Measurements from ENCODE around the gene AP4E1. TPM values are rescaled to one million over a fixed set of nuclear protein-coding genes. Genes with fewer than 3 reads are reported as not detected.

Gene AP4E1
- polyA plus RNA-seq, 1 donor (not counting 4 experiments of a cell fraction or from before 2014, with no cell fraction given), result 7.9 TPM

DNA sequence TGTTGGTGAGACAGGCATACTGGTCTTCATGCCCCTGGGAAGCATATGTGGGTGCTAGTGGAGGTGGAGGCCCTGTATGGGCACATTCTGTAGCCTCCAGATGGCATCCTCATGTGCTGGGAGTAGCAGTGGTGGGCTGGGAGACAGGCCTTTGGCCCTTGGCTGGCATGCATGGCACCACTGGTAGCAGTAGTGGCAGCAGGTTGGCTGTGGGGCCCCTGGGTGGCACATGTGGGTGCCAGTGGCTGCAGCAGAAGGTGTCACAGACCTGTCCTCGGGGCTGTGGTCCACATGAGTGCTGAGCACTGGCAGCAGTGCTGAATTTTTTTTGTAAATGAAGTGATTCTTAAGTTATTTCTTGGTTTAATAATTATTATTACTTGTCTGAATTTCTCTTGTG, 115.0 kb downstream of the AP4E1 start:
- no peak for TF ChIP-seq CTCF (optimal IDR thresholded peaks at IDR 0.05 in 1 of 3, IDR thresholded peaks at IDR 0.05 in 1 of 3, conservative IDR thresholded peaks at IDR 0.05 in 1 of 3; ENCODE audit: extremely low read depth in 1 of 3, insufficient read depth in 2 of 3, low read length in 3 of 3)
- TF ChIP-seq EZH2 (IDR thresholded peaks at IDR 0.05; ENCODE audit: low read length), result no peak
- dilution Hi-C loops (cut with MboI; ENCODE audit: extremely low pct_ligation_motif_present, low sequenced_read_pairs), result no loop called here

DNA sequence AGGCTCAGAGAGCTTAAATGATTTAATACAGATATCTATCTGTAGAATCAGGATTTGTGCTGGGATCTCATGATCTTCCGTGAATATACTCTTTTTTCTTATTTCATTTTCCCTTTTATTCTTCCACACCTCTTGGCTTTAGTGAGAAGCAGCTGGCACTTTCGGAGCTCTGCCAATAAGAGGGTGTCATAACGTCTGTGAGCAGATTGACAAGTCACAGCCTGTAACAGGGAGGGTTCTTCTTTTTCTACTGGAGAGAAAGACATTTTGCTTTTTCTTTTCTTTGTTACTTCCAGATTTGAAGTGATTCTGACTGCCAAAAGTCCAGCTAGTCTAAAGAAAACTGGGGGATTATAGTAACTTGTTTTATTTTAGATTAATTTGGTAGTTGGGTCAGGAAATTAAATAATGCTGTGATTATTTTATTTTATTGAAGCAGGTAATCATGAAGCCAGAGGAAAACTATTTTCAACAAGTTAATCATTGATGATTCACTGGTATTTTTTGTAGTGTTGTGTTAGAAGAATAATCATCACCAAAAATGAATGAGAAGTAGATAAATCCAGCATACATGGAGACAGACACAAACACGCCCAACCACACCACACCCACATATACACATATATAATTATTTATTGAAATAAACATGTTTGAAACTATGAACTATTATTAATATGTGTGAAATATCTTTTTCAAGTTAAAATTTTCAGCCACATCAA, 116.4 kb downstream of the AP4E1 start:
- H3K36me3 ChIP-seq (ENCODE audit: control insufficient read depth in 2 of 2, extremely low read depth in 1 of 2, insufficient read depth in 2 of 2, low read length in 2 of 2), result no peaks in the 10 kb centered on the region
- H4K20me1 ChIP-seq (ENCODE audit: control insufficient read depth, extremely low read depth, insufficient read depth, low read length), result no peaks in the 10 kb centered on the region
- dilution Hi-C loops (cut with MboI; ENCODE audit: extremely low pct_ligation_motif_present, low sequenced_read_pairs), result no loop called here
- no peaks in the 10 kb centered on the region for H3K9me1 ChIP-seq (ENCODE audit: control insufficient read depth, extremely low read depth, insufficient read depth, low read length)
- H3K4me1 ChIP-seq (ENCODE audit: control insufficient read depth, extremely low read depth, insufficient read depth, low read length), result peaks cover 16% of the 10 kb centered on the region
- peak overlapping the region; percentile 98 for H3K4me2 ChIP-seq (ENCODE audit: control insufficient read depth, extremely low read depth, insufficient read depth, low read depth, low read length)
- H2AFZ ChIP-seq (ENCODE audit: control insufficient read depth, low read length), result peak overlapping the region; percentile 89
- FAIRE-seq (peak; percentile 49), DNase-seq (ENCODE audit: low read depth, low spot score) (peak; percentile 50)
- peak overlapping the region in 2 of 3 experiments; percentile 65 to 67 for H3K4me3 ChIP-seq (ENCODE audit: control insufficient read depth in 2 of 3, extremely low read depth in 1 of 3, insufficient read depth in 2 of 3, low read depth in 1 of 3, low read length in 3 of 3)
- H3K27me3 ChIP-seq (ENCODE audit: control insufficient read depth, extremely low read depth, insufficient read depth, low read length), result no peaks in the 10 kb centered on the region
- no peaks in the 10 kb centered on the region for H3K9me3 ChIP-seq (ENCODE audit: control insufficient read depth, low read depth, low read length)
- TF ChIP-seq CTCF (optimal IDR thresholded peaks at IDR 0.05 in 1 of 3, IDR thresholded peaks at IDR 0.05 in 1 of 3, conservative IDR thresholded peaks at IDR 0.05 in 1 of 3; ENCODE audit: extremely low read depth in 1 of 3, insufficient read depth in 2 of 3, low read length in 3 of 3), result no peak
- TF ChIP-seq EZH2 (IDR thresholded peaks at IDR 0.05; ENCODE audit: low read length), result no peak
- H3K27ac ChIP-seq (ENCODE audit: control insufficient read depth, insufficient read depth, low read length), result peak overlapping the region; percentile 100
- peak overlapping the region; percentile 89 for H3K9ac ChIP-seq (ENCODE audit: control insufficient read depth, extremely low read depth, insufficient read depth, low read length)
- H3K79me2 ChIP-seq (ENCODE audit: control insufficient read depth, insufficient read depth, low read length), result no peaks in the 10 kb centered on the region

More for the DNA sequence above, 115.0 kb downstream of the AP4E1 start:
- no peak overlapping the region for H3K9ac ChIP-seq (ENCODE audit: control insufficient read depth, extremely low read depth, insufficient read depth, low read length)
- H3K36me3 ChIP-seq (ENCODE audit: control insufficient read depth in 2 of 2, extremely low read depth in 1 of 2, insufficient read depth in 2 of 2, low read length in 2 of 2), result no peaks in the 10 kb centered on the region
- H4K20me1 ChIP-seq (ENCODE audit: control insufficient read depth, extremely low read depth, insufficient read depth, low read length), result no peaks in the 10 kb centered on the region
- no peaks in the 10 kb centered on the region for H3K9me1 ChIP-seq (ENCODE audit: control insufficient read depth, extremely low read depth, insufficient read depth, low read length)
- no peak for FAIRE-seq
- no peaks in the 10 kb centered on the region for H3K79me2 ChIP-seq (ENCODE audit: control insufficient read depth, insufficient read depth, low read length)
- H3K9me3 ChIP-seq (ENCODE audit: control insufficient read depth, low read depth, low read length), result no peaks in the 10 kb centered on the region
- H3K27ac ChIP-seq (ENCODE audit: control insufficient read depth, insufficient read depth, low read length), result no peak overlapping the region
- H3K4me3 ChIP-seq (ENCODE audit: control insufficient read depth in 2 of 3, extremely low read depth in 1 of 3, insufficient read depth in 2 of 3, low read depth in 1 of 3, low read length in 3 of 3), result no peak overlapping the region
- peaks cover 16% of the 10 kb centered on the region for H3K4me1 ChIP-seq (ENCODE audit: control insufficient read depth, extremely low read depth, insufficient read depth, low read length)
- no peak overlapping the region for H3K4me2 ChIP-seq (ENCODE audit: control insufficient read depth, extremely low read depth, insufficient read depth, low read depth, low read length)
- no peak for DNase-seq (ENCODE audit: low read depth, low spot score)
- no peaks in the 10 kb centered on the region for H3K27me3 ChIP-seq (ENCODE audit: control insufficient read depth, extremely low read depth, insufficient read depth, low read length)
- no peak overlapping the region for H2AFZ ChIP-seq (ENCODE audit: control insufficient read depth, low read length)

All from keratinocyte (primary cell).